Left ventricle myocardium superior (tissue), 1 donor: Measurements from ENCODE around the gene BAIAP2. TPM values are rescaled to one million over a fixed set of nuclear protein-coding genes. Genes with fewer than 3 reads are reported as not detected.
A peak's percentile ranks its signal among the peaks of the same experiment; 100 is the strongest.

Source experiments
- ATAC-seq: fragments of 200-7000 bp; cut with Tn5 transposase; one replicate; pipeline ENCODE4 v1.9.1; 2020; ENCODE audit warnings: mild to moderate bottlenecking, moderate library complexity
- DNase-seq: peaks from one replicate; pipeline ENCODE4 v3.0.0-alpha.2; 2020
- intact Hi-C: fragments of 100-400 bp; cut with micrococcal nuclease; formaldehyde crosslinking; loops from one replicate; pipeline ENCODE4 v1.11.0; 2022
- total RNA-seq: library from RNA; stranded (reverse); fragmentation: NEBNext Ultra II Directional; extraction: Animal tissue kit (Norgen Biotek cat#: 25700); gene quantifications from one replicate; pipeline ENCODE4 v1.2.1, GENCODE V29; 2021
- donor health status: DM: no; HTN: yes; CAD: no; lungs with severe emphysema.

The BAIAP2 gene
- total RNA-seq, 1 donor from 2014 or later: 32.7 TPM

DNA sequence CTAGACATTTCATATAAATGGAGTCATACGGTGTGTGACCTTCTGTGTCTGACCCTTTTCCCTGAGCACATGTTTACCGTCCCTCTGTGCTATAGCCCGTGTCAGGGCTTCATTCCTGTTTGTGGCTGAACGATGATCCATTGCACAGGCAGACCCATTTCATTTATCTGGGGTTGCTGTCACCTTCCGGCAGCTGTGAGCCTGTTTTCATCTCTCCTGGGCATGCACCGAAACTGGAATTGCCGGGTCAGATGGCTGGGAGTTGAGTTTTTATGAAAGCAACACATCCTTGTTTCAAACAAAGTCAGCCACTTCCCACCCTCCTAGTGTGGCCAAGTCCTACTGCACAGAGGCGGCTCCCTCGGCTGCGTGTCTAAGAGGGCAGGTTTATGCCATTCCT lies 25.5 kb downstream of the BAIAP2 start:
- intact Hi-C loops: no loop called here
- no peak for ATAC-seq
- DNase-seq: no peak

- ATAC-seq (no peak), DNase-seq (no peak)
- intact Hi-C loops: no loop called here
These were observed 26.2 kb downstream of the BAIAP2 start for GRCh38 chr17:81061027-81061735.

DNA sequence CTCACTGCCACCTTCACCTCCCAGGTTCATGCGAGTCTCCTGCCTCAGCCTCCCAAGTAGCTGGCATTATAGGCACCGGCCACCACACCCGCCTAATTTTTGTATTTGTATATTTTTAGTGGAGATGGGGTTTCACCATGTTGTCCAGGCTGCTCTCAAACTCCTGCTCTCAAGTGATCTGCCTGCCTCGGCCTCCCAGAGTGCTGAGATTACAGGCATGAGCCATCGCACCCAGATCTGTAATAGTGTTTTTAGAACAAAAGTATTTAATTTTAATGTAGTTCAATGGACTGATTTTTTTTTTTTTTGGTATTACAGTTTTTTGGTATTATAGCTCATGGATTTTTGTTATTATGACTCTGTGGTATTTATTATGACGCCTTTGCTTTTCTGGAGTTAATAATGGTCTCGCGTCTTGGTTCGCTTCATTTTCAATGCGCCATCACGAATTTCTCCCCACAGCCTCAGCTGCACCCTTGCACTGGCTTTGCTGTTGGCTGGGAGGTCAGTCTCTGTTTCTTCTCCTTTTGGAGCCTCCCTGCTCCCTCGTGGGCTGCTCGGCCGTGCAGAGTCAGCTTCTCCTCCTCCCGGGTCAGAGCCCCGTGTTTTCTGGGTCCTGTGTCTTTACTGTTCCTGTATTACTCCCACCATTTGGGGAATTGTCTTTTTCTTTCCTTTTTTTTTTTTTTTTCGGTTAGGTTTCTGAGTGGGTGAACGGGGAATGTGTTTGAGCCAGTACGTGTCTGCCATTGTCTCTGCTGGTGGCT lies 27.2 kb downstream of the BAIAP2 start:
- intact Hi-C loops: no loop called here
- DNase-seq: no peak
- no peak for ATAC-seq

- DNase-seq (no peak), ATAC-seq (peak; percentile 59)
- intact Hi-C loops: no loop called here
These were observed 28.4 kb downstream of the BAIAP2 start for GRCh38 chr17:81063106-81064093.

- ATAC-seq (peak; percentile 22), DNase-seq (no peak)
- intact Hi-C loops: no loop called here
These were observed 29.9 kb downstream of the BAIAP2 start for GRCh38 chr17:81064678-81065475.

GRCh38 chr17:81065500-81065899 lies 30.5 kb downstream of the BAIAP2 start:
- no peak for DNase-seq
- intact Hi-C loops: no loop called here

GRCh38 chr17:81066072-81066471 lies 31.1 kb downstream of the BAIAP2 start:
- DNase-seq (no peak), ATAC-seq (no peak)
- intact Hi-C loops: no loop called here

More at GRCh38 chr17:81065500-81065899, 30.5 kb downstream of the BAIAP2 start:
- ATAC-seq: no peak

- no peak for ATAC-seq
These were observed 31.9 kb downstream of the BAIAP2 start for GRCh38 chr17:81066771-81067315.

GRCh38 chr17:81067391-81067811 lies 32.5 kb downstream of the BAIAP2 start:
- intact Hi-C loops: no loop called here
- ATAC-seq: no peak
- no peak for DNase-seq

More at GRCh38 chr17:81066771-81067315, 31.9 kb downstream of the BAIAP2 start:
- intact Hi-C loops: no loop called here
- no peak for DNase-seq

DNA sequence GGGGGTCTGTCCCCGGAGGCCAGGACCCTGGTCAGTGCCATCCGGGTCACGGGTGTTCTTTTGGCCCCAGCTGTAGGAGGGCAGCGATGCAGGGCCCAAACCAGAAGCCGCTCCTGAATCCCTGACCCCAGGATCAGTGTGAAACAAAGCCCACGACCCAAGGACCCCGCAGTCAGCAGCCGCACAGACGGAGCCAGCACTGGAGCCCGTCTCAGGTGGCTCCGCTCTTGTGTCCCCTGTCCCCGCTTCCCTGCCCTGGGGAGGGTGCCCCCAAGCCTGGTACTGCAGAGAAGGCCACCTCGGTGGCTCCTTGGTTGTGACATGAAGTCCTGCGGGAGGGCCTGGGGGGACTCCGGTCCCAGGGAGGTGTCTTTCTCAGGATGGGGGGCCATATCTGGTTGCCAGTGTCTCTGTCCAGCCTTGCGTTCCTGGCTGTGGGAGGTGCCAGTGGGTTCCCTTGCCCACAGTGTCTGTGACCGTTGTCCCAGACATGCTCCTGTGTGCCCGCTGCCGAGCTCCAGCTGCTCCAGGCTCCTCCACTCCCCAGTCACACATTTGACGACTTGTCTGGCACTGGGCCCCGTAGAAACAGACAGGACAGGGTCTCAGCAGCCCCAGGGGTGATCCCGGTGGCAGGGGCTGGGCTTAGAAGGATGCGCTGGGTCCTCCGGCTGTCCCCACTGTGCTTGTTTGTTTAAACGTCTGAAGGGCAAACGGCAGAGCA lies 33.6 kb downstream of the BAIAP2 start:
- DNase-seq (no peak), ATAC-seq (peak; percentile 5)
- intact Hi-C loops: no loop called here

- ATAC-seq: peak; percentile 67
- DNase-seq: peak; percentile 71
- intact Hi-C loops: no loop called here
These were observed 34.2 kb downstream of the BAIAP2 start for GRCh38 chr17:81069135-81069645.

DNA sequence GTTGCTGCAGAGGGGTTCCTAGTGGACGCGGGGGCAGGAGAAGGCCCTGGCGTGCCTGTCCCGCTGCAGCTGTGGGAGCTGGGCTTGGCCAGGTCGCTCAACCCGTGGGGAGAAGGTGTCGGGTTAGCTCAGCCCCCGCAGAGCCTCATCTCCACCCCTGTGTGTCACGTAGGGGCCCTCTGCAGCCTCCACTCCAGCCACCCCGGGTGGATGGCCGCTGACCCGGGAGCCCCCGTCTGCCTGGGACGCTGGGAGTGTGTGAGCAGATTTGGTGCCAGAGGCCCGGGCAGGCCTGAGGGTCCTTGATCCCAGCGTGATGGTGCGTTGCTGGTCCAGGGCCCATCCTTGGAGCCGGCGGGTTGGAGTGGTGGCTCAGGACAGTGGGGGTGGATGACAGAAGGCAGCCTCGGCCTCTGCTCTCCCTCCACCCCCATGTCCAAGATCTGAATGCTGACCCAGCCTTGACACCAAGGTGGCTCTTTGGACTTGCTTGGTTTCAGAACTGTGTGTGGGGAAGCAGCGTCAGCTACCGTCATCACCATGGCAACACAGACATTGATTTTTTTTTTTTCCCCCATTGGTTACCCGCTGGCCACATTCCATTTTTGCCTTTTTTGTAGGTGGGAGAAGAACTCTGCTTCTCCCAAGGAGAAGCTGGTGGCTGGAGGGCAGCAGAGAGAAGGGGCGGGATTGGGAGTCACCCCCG lies 35.7 kb downstream of the BAIAP2 start:
- intact Hi-C loops: no loop called here
- no peak for ATAC-seq

GRCh38 chr17:81071761-81072741 lies 37.1 kb downstream of the BAIAP2 start:
- intact Hi-C loops: no loop called here
- DNase-seq (no peak), ATAC-seq (no peak)

More for the DNA sequence above, 35.7 kb downstream of the BAIAP2 start:
- no peak for DNase-seq

DNA sequence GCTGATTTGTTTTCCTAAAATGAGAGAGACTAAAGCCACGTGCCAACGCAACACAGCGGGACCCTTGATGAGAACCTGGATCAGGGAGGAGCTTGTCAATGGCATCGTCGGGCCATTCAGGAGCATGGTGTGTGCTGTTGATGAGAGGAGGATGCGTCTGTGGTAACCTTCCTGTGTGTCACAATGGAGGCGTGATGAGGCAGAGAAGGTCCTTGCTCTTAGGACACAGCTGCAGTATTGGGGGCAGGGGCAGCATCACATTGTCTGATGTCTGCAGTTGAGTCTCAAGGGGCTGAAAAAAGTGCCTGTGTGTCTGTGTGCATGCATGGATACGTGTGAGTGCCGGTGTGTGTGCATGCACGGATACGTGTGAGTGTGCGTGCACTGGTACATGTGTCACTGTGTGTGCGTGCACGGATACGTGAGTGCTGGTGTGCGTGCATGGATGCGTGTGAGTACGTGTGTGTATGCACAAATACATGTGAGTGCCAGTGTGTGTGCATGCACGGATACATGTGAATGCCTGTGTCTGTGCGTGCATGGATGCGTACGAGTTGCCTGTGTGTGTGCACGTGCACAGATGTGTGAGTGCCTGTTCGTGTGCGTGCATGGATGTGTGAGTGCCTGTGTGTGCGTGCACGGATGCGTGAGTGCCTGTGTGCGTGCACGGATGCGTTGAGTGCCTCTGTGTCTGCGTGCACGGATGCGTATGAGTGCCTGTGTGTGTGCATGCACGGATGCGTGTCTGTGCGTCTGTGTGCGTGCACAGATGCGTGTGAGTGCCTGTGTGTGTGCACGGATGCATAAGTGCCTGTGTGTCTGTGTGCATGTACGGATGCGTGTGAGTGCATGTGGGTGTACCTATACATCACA lies 39.3 kb downstream of the BAIAP2 start:
- no peak for DNase-seq
- ATAC-seq: no peak
- intact Hi-C loops: no loop called here

DNA sequence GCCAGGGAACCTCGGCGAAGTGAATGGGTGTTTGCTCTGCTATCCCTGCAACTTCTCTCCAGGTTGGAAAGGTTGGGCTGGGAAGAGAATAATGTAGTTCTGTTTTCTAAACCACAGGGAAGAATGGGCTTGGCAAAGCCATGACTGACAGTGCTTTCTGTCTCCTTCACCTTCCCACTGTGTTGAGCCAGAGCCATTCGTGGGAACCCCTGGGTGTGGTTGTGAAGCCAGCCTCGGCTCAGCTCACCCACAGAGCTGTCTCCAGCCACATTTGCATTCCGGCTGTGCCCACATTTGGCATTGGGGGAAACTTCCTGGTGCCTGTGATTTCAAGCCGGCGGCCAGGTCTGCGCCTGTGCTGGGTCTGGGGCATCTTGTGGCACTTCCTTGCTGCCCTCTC lies 39.9 kb downstream of the BAIAP2 start:
- intact Hi-C loops: no loop called here
- DNase-seq (no peak), ATAC-seq (no peak)
